ENCODE measurements around the gene RAPGEF3.

RAPGEF3 gene

DNA sequence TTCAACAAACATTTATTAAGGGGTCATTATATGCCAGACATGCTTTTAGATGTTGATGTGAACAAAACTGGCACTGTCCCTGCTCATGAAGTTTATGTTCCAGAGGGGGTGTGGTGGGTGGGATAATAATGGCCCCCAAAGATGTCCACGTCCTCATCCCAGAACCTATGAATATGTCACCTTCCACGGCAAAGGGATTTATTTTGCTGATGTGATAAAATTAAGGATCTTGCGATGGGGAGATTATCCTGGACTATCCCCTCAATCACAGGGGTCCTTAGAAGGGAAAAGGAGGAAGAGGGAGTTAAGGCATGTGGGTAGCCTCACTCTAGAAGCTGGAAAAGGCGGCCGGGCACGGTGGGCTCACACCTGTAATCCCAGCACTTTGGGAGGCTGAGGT lies 12.6 kb upstream of the RAPGEF3 start:
- no peak for TF ChIP-seq ZFP30 (CRISPR knock-in tag; IDR thresholded peaks at IDR 0.05)
- no peak for ATAC-seq

DNA sequence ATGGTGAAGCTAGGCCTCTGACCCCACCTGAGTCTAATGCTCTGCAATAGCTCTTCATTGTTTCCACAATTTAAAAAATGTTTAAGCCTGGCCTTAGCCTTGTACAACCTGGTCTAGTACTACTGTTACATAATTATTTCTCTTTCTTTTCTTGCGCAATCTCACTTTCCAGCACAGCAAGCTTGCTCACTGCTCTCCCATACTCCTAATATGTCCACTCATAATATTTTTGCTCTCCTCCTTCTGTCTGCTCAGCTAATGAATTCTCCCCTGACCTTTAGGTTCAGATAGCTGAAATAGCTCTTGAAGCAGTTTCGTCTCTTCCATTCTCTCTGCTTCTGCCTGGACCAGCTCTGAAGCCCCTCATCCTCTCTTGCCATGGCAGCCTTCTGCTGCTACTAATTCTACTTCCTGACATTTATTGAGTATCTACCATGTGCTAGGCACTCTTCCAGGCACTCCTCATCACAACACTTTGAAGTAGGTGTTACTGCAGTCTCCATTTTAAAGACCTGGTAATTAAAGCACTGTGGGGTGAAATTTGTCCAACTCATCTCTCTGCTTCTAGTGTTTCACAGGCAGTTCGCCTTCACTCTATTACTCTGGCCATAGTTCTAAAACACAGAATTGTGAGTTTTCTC lies 11.5 kb upstream of the RAPGEF3 start:
- TF ChIP-seq OSR1 (CRISPR knock-in tag; IDR thresholded peaks at IDR 0.05) (no peak), ZFP30 (CRISPR knock-in tag; IDR thresholded peaks at IDR 0.05) (no peak), RARB (CRISPR knock-in tag; IDR thresholded peaks at IDR 0.05) (no peak), ZC3H10 (CRISPR knock-in tag; IDR thresholded peaks at IDR 0.05) (no peak), ESRRG (CRISPR knock-in tag; IDR thresholded peaks at IDR 0.05) (no peak), ARNTL (CRISPR knock-in tag; IDR thresholded peaks at IDR 0.05; ENCODE audit: borderline replicate concordance, low read depth) (no peak), ZNF8 (CRISPR knock-in tag; IDR thresholded peaks at IDR 0.05) (no peak), TOX (CRISPR knock-in tag; IDR thresholded peaks at IDR 0.05; ENCODE audit: borderline replicate concordance) (no peak), ISL1 (CRISPR knock-in tag; IDR thresholded peaks at IDR 0.05) (no peak), TCF4 (CRISPR knock-in tag; IDR thresholded peaks at IDR 0.05; ENCODE audit: borderline replicate concordance) (no peak), SNAI2 (CRISPR knock-in tag; IDR thresholded peaks at IDR 0.05) (no peak), ZFP3 (CRISPR knock-in tag; IDR thresholded peaks at IDR 0.05) (no peak), CSDC2 (CRISPR knock-in tag; IDR thresholded peaks at IDR 0.05) (no peak)
- TF ChIP-seq, protein P1, sequence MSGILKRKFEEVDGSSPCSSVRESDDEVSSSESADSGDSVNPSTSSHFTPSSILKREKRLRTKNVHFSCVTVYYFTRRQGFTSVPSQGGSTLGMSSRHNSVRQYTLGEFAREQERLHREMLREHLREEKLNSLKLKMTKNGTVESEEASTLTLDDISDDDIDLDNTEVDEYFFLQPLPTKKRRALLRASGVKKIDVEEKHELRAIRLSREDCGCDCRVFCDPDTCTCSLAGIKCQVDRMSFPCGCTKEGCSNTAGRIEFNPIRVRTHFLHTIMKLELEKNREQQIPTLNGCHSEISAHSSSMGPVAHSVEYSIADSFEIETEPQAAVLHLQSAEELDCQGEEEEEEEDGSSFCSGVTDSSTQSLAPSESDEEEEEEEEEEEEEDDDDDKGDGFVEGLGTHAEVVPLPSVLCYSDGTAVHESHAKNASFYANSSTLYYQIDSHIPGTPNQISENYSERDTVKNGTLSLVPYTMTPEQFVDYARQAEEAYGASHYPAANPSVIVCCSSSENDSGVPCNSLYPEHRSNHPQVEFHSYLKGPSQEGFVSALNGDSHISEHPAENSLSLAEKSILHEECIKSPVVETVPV (CRISPR knock-in tag; IDR thresholded peaks at IDR 0.05), result no peak
- TF ChIP-seq, protein P2, sequence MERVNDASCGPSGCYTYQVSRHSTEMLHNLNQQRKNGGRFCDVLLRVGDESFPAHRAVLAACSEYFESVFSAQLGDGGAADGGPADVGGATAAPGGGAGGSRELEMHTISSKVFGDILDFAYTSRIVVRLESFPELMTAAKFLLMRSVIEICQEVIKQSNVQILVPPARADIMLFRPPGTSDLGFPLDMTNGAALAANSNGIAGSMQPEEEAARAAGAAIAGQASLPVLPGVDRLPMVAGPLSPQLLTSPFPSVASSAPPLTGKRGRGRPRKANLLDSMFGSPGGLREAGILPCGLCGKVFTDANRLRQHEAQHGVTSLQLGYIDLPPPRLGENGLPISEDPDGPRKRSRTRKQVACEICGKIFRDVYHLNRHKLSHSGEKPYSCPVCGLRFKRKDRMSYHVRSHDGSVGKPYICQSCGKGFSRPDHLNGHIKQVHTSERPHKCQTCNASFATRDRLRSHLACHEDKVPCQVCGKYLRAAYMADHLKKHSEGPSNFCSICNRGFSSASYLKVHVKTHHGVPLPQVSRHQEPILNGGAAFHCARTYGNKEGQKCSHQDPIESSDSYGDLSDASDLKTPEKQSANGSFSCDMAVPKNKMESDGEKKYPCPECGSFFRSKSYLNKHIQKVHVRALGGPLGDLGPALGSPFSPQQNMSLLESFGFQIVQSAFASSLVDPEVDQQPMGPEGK (CRISPR knock-in tag; IDR thresholded peaks at IDR 0.05; ENCODE audit: borderline replicate concordance), result no peak
- TF ChIP-seq, protein P3, sequence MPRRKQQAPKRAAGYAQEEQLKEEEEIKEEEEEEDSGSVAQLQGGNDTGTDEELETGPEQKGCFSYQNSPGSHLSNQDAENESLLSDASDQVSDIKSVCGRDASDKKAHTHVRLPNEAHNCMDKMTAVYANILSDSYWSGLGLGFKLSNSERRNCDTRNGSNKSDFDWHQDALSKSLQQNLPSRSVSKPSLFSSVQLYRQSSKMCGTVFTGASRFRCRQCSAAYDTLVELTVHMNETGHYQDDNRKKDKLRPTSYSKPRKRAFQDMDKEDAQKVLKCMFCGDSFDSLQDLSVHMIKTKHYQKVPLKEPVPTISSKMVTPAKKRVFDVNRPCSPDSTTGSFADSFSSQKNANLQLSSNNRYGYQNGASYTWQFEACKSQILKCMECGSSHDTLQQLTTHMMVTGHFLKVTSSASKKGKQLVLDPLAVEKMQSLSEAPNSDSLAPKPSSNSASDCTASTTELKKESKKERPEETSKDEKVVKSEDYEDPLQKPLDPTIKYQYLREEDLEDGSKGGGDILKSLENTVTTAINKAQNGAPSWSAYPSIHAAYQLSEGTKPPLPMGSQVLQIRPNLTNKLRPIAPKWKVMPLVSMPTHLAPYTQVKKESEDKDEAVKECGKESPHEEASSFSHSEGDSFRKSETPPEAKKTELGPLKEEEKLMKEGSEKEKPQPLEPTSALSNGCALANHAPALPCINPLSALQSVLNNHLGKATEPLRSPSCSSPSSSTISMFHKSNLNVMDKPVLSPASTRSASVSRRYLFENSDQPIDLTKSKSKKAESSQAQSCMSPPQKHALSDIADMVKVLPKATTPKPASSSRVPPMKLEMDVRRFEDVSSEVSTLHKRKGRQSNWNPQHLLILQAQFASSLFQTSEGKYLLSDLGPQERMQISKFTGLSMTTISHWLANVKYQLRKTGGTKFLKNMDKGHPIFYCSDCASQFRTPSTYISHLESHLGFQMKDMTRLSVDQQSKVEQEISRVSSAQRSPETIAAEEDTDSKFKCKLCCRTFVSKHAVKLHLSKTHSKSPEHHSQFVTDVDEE (CRISPR knock-in tag; IDR thresholded peaks at IDR 0.05), result no peak
- TF ChIP-seq, protein P4, sequence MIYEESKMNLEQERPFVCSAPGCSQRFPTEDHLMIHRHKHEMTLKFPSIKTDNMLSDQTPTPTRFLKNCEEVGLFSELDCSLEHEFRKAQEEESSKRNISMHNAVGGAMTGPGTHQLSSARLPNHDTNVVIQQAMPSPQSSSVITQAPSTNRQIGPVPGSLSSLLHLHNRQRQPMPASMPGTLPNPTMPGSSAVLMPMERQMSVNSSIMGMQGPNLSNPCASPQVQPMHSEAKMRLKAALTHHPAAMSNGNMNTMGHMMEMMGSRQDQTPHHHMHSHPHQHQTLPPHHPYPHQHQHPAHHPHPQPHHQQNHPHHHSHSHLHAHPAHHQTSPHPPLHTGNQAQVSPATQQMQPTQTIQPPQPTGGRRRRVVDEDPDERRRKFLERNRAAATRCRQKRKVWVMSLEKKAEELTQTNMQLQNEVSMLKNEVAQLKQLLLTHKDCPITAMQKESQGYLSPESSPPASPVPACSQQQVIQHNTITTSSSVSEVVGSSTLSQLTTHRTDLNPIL (CRISPR knock-in tag; IDR thresholded peaks at IDR 0.05; ENCODE audit: low read depth), result no peak
- TF ChIP-seq, protein P5, sequence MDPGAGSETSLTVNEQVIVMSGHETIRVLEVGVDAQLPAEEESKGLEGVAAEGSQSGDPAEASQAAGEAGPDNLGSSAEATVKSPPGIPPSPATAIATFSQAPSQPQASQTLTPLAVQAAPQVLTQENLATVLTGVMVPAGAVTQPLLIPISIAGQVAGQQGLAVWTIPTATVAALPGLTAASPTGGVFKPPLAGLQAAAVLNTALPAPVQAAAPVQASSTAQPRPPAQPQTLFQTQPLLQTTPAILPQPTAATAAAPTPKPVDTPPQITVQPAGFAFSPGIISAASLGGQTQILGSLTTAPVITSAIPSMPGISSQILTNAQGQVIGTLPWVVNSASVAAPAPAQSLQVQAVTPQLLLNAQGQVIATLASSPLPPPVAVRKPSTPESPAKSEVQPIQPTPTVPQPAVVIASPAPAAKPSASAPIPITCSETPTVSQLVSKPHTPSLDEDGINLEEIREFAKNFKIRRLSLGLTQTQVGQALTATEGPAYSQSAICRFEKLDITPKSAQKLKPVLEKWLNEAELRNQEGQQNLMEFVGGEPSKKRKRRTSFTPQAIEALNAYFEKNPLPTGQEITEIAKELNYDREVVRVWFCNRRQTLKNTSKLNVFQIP (CRISPR knock-in tag; IDR thresholded peaks at IDR 0.05; ENCODE audit: borderline replicate concordance, low read depth), result no peak
- ATAC-seq, result no peak

DNA sequence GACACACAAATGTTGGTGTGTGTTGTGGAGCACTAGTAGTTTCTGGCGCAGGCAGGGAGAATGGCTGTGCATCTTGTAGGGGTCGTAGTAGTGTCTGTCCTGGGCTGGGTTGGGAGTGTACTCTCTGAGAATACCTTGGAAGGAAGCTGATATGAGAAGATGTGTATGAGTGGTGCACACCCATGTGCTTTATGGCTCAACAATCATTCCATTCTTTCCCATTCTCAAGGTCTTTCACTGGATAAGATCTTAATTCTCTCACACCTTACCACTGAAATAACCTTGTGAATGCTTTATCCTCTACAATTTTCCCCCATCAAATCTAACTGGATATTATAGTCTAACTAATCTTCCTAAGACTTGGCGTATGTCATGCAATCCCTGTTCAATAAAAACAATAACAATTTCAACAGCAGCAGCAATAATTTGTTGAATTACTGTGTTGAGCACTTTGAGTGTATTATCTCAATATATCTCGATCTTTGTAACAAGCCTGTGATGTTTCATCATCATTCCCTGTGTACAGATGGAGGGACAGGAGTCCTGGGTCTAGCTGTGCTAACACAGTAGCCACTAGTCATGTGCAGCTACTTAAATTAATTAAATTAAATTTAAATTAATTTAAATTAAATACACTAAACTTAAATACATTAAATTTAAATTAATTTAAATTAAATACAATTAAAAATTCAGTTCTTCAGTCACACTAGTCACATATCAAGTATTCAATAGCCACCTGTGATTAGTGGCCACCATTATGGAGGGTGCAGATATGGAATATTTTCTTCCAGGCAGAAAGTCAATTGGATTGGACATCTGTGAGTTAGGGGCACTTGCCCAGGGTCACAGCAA lies 10.8 kb upstream of the RAPGEF3 start:
- TF ChIP-seq, protein P1 (CRISPR knock-in tag; IDR thresholded peaks at IDR 0.05), result no peak
- TF ChIP-seq TOX (CRISPR knock-in tag; IDR thresholded peaks at IDR 0.05; ENCODE audit: borderline replicate concordance) (no peak), SNAI2 (CRISPR knock-in tag; IDR thresholded peaks at IDR 0.05) (no peak), ESRRG (CRISPR knock-in tag; IDR thresholded peaks at IDR 0.05) (no peak)
- ATAC-seq, result no peak
